ENCODE data around the gene PLEKHM1.

DNA sequence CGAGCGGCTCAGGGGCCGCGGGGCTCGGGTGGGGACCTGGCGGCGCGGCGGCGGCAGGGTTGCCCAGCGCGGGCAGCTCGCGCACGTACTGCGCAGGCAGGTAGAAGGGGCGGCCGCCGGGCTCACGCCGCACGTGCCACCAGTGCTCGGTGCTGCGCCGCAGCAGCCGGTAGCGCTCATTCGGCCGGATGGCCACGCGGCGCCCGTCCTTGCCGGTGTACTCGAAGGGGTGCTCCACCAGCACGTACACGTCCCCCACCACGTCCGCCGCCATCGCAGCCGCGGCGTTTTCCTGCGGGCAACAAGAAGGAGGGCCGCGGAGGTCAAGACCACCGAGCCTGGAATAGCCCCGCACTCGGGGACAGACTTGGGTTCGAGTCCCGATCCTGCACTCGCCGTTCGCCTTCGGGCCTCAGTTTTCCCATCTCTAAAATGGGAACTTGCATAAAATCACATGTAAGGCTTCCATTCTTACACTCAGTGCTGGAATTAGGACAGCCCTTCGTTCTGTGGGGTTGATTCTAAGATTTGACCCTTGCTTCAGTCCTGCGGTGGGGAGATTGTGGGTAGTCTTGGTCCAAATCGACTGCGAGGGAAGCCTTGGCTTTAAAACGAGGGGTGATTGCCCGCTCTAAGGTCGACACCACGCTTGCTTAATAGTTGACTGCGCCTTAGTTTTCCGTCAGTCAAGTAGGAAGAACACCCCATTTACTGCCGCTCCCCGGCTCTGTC lies 60.3 kb downstream of the PLEKHM1 start:
- TF ChIP-seq, protein P1, sequence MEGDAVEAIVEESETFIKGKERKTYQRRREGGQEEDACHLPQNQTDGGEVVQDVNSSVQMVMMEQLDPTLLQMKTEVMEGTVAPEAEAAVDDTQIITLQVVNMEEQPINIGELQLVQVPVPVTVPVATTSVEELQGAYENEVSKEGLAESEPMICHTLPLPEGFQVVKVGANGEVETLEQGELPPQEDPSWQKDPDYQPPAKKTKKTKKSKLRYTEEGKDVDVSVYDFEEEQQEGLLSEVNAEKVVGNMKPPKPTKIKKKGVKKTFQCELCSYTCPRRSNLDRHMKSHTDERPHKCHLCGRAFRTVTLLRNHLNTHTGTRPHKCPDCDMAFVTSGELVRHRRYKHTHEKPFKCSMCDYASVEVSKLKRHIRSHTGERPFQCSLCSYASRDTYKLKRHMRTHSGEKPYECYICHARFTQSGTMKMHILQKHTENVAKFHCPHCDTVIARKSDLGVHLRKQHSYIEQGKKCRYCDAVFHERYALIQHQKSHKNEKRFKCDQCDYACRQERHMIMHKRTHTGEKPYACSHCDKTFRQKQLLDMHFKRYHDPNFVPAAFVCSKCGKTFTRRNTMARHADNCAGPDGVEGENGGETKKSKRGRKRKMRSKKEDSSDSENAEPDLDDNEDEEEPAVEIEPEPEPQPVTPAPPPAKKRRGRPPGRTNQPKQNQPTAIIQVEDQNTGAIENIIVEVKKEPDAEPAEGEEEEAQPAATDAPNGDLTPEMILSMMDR (IDR thresholded peaks at IDR 0.05), result no peak
- TF ChIP-seq POLR2A (IDR thresholded peaks at IDR 0.05), result no peak

Measured in heart left ventricle (tissue), 13 donors.